Ammon's horn (tissue), 1 donor: ENCODE data around the gene PITPNM2.

Experiments
- DNase-seq: peaks from one replicate; pipeline ENCODE4 v3.0.0-alpha.2; 2016; ENCODE audit warnings: low spot score

PITPNM2 gene

GRCh38 chr12:123150744-123151456 lies at the start of gene PITPNM2:
Gene PITPNM2, minus strand, starts transcription at chr12:123151090. Its CDS starts 116,500 bp downstream, at chr12:123034590.
- DNase-seq = peak; percentile 40

DNA sequence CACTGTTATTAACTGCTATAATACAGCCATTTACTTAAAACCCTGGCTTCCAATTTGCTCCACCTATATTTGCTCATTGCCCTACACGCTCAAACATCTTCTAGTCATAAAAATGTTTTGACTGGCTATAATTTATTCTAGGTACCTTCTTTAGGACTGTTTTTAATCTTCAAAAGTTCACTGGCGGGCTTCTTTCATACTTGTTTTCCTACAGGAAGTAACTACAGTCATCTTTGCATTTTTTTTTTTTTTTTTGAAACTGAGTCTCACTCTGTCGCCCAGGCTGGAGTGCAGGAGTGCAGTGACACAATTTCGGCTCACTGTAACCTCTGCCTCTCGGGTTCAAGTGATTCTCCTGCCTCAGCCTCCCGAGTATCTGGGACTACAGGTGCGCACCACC lies 49.5 kb upstream of the PITPNM2 start:
- no peak for DNase-seq

DNA sequence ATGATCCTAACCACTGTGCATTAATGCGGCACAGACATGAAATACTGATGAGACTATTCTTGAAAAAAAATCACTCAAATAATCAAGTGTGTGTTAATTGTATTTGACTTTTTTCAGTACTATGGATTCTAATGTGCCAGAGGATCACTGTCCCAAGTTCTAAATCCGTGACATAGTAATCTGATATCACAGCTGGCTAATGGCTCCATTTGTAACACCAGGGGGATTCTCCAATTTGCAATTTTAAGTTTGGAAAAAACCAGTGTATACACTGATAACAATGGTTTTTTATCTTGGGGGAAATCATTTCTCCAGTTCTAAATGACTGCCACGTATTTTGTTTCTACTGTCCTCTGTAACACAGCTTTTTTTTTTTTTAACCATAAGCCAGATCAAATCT lies 49.0 kb upstream of the PITPNM2 start:
- no peak for DNase-seq

- no peak for DNase-seq
Measured at GRCh38 chr12:123187637-123188036, 36.7 kb upstream of the PITPNM2 start.

- no peak for DNase-seq
Measured at GRCh38 chr12:123180171-123180570, 29.3 kb upstream of the PITPNM2 start.

- no peak for DNase-seq
Measured at GRCh38 chr12:123171967-123172366, 21.1 kb upstream of the PITPNM2 start.

DNA sequence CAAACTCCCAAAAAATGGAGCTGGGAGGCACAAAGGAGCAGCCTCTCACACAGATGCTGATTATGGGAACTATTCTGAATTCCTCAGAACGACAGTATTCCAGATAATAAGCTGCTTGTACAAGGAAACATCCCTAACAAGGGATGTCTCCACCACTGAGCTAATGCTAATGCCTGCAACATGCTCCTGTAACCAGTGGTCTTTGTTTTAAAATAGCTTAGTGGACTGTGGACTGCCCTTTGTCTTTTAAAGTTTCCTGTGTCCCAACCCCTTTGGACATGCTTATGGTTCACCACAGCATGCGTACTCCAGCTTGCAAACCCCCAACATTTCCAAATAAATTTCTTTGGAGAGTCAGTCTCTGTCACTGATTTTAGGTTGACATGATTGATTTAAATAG lies 16.4 kb upstream of the PITPNM2 start:
- DNase-seq = no peak

- DNase-seq = no peak
Measured at GRCh38 chr12:123165537-123165936, 14.6 kb upstream of the PITPNM2 start.

DNA sequence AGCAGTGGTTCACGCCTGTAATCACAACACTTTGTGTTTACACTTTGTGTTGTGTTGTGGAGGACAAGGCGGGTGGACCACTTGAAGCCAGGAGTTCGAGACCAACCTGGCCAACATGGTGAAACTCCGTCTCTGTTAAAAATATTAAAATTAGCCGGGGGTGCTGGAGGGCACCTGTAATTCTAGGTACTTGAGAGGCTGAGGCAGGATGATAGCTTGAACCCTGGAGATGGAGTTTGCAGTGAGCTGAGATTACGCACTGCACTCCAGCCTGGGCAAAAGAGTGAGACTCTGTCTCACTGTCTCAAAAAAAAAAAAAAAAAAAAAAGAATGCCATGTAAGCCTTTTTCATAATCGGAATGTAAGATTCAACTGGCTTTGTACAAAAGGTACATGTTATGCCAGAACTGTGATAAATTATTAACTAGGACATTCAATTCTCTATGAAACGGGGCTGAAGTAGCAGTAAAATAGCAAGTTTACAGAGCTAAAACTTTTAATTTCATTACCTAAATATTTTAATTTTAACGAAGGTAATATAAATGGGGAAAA lies 13.9 kb upstream of the PITPNM2 start:
- DNase-seq = no peak

GRCh38 chr12:123164222-123164621 lies 13.3 kb upstream of the PITPNM2 start:
- no peak for DNase-seq

DNA sequence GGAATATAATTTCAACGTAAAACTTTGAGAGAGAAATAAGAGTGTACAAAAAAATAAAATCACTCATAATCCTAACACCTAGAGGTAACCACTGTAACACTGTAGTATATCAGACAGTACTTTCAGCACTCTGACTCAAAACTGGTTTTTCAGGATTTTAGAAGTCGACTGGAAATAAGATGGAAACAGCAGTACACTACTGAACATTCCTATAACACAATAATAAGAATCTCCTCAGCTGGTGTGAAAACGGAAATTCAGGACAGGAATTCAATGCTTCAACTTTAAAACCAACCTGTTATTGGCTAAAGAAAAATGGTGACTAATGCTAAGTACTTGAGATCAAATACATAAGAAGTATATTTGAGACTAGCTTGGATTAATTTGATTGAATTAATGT lies 12.3 kb upstream of the PITPNM2 start:
- no peak for DNase-seq

- DNase-seq = no peak
Measured at GRCh38 chr12:123160801-123161487, 10.1 kb upstream of the PITPNM2 start.

- DNase-seq = no peak
Measured at GRCh38 chr12:123153906-123154305, 3.0 kb upstream of the PITPNM2 start.

DNA sequence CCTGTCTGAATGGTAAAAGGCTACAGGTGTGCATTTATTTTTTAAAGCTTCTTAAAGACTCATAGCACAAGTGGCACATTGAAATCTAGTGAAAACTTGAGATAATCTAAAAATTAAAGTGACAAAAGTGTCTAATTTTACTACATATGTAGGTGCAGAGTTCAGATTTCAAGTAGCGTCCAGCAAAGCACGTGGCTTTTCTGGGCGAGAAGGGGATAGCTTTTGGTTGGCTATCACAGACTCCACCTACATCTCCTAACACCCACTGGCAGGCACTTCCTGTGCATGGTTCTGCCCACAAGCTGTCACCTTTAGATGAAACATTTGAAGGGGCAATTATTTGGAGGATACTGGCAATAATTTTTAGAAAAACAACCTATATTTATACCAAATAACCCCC lies 1.9 kb upstream of the PITPNM2 start:
- DNase-seq = no peak

- no peak for DNase-seq
Measured at GRCh38 chr12:123151457-123152454, 866 bp upstream of the PITPNM2 start.

GRCh38 chr12:123150275-123150743 lies 581 bp downstream of the PITPNM2 start:
- DNase-seq = no peak

- DNase-seq = no peak
Measured at GRCh38 chr12:123149501-123150274, 1.2 kb downstream of the PITPNM2 start.

DNA sequence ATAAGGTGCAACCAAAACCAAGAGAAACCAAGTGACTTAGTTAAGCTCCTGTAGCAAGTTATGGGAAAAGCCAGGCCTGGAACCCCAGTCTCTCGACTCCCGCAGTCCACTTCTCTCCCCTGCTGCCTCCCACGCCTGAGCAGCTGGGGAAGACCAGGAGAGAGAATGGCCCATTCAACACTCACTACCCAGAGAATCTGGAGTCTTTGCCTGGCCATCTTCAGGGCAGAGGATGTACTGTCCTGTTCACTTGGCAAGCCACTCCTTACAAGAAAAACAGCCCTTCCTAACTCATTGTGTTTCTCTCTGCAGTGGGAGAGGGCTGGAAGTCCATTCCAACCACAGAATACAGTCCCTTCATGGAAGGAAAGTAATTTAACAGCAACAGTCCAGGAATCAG lies 1.8 kb downstream of the PITPNM2 start:
- no peak for DNase-seq

GRCh38 chr12:123148655-123149054 lies 2.2 kb downstream of the PITPNM2 start:
- DNase-seq = no peak

DNA sequence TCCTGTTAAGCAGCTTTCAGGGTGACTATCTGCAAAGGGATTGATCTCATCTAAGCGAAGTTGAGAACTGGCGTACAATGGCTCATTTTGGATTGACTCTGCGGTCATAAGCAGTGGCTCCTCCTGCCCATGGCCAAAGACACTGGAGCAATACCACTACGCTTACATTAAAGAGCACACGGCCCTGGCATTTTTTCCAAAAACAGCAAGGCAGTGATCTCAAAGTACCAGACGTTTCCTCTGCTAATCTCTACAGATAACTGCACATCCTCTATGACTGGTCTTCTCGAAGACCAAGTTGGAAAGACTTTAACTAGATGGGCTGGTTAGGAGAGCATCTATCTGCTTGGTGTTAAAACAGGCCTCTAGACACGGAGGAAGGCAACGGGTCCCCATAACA lies 2.7 kb downstream of the PITPNM2 start:
- DNase-seq = no peak

GRCh38 chr12:123145211-123145610 lies 5.7 kb downstream of the PITPNM2 start:
- DNase-seq = no peak
